HG03565 (cell line): Measurements from ENCODE around the gene UQCC2.

Experiments
- ATAC-seq: cut with Tn5 transposase; IDR thresholded peaks from one replicate; pipeline ENCODE4 v1.9.1; 2021; ENCODE audit warnings: mild to moderate bottlenecking, moderate library complexity; ENCODE audit not compliant: unreplicated experiment

The UQCC2 gene

GRCh38 chr6:33744001-33744848, 32.7 kb upstream of the UQCC2 start:
- no peak for ATAC-seq

GRCh38 chr6:33742837-33743236, 31.3 kb upstream of the UQCC2 start:
- no peak for ATAC-seq

- no peak for ATAC-seq
These were observed 30.6 kb upstream of the UQCC2 start for GRCh38 chr6:33742092-33742491.

- no peak for ATAC-seq
These were observed 29.3 kb upstream of the UQCC2 start for GRCh38 chr6:33740794-33741193.

- ATAC-seq, result no peak
These were observed 28.7 kb upstream of the UQCC2 start for GRCh38 chr6:33740204-33740608.

GRCh38 chr6:33739571-33739970, 28.1 kb upstream of the UQCC2 start:
- ATAC-seq, result no peak

GRCh38 chr6:33738879-33739278, 27.4 kb upstream of the UQCC2 start:
- no peak for ATAC-seq

- no peak for ATAC-seq
These were observed 26.7 kb upstream of the UQCC2 start for GRCh38 chr6:33738153-33738552.

GRCh38 chr6:33737267-33738026, 25.9 kb upstream of the UQCC2 start:
- ATAC-seq, result no peak

GRCh38 chr6:33735216-33735615, 23.7 kb upstream of the UQCC2 start:
- no peak for ATAC-seq

- no peak for ATAC-seq
These were observed 22.2 kb upstream of the UQCC2 start for GRCh38 chr6:33733709-33734007.

- ATAC-seq, result no peak
These were observed 21.6 kb upstream of the UQCC2 start for GRCh38 chr6:33732817-33733708.

- ATAC-seq, result no peak
These were observed 20.9 kb upstream of the UQCC2 start for GRCh38 chr6:33732385-33732784.

GRCh38 chr6:33731751-33732282, 20.3 kb upstream of the UQCC2 start:
- ATAC-seq, result no peak

GRCh38 chr6:33731035-33731434, 19.5 kb upstream of the UQCC2 start:
- ATAC-seq, result no peak

GRCh38 chr6:33730611-33731010, 19.1 kb upstream of the UQCC2 start:
- no peak for ATAC-seq

- no peak for ATAC-seq
These were observed 17.6 kb upstream of the UQCC2 start for GRCh38 chr6:33729059-33729458.

GRCh38 chr6:33728438-33728837, 16.9 kb upstream of the UQCC2 start:
- no peak for ATAC-seq

- ATAC-seq, result no peak
These were observed 16.4 kb upstream of the UQCC2 start for GRCh38 chr6:33727932-33728331.

- ATAC-seq, result no peak
These were observed 15.6 kb upstream of the UQCC2 start for GRCh38 chr6:33727126-33727525.

GRCh38 chr6:33726696-33727095, 15.2 kb upstream of the UQCC2 start:
- ATAC-seq, result no peak
